Upper lobe of left lung (tissue), 4 donors: ENCODE data around the gene POLK.

Experiments
- CTCF ChIP-seq, 6 experiments: fragments of 450-650 bp in 4 of 6; fragments of 200-600 bp in 2 of 6; sonication (generic) in 2 of 6; IDR thresholded peaks; one replicate each; pipeline ENCODE4 v1.5.1; 2016 to 2019; ENCODE audit warnings: antibody characterized with exemption in 6 of 6
- POLR2AphosphoS5 ChIP-seq, 2 donors: sonication (generic); formaldehyde crosslinking; IDR thresholded peaks; one replicate each; pipeline ENCODE4 v1.5.1; 2017; ENCODE audit warnings: antibody characterized with exemption in 2 of 2

- TF ChIP-seq CTCF (IDR thresholded peaks at IDR 0.05) (no peak), POLR2AphosphoS5 (IDR thresholded peaks at IDR 0.05) (no peak)
These were observed 38.2 kb upstream of the POLK start for GRCh38 chr5:75473463-75473862.
